Mucosa of stomach (tissue), 1 donor: ENCODE measurements around the gene BSN.
"Not testable (repeated sequence)": the region's sequence is repeated elsewhere in the genome, so short reads cannot be mapped to it uniquely, and the experiment has no call there.

Experiments
- H3K27me3 ChIP-seq: one replicate; pipeline ENCODE4 v1.7.0; 2013; ENCODE audit warnings: mild to moderate bottlenecking, low read length; ENCODE audit not compliant: control insufficient read depth, insufficient read depth
- H3K36me3 ChIP-seq: one replicate; pipeline ENCODE4 v1.7.0; 2013; ENCODE audit warnings: low read length; ENCODE audit not compliant: control insufficient read depth, insufficient read depth
- H3K4me1 ChIP-seq: one replicate; pipeline ENCODE4 v1.7.0; 2013; ENCODE audit warnings: mild to moderate bottlenecking, low read length; ENCODE audit not compliant: control insufficient read depth, insufficient read depth
- H3K4me3 ChIP-seq: one replicate; pipeline ENCODE4 v1.7.0; 2013; ENCODE audit warnings: low read length
- H3K9ac ChIP-seq: one replicate; pipeline ENCODE4 v1.7.0; 2013; ENCODE audit warnings: mild to moderate bottlenecking, low read length, moderate library complexity
- H3K9me3 ChIP-seq: one replicate; pipeline ENCODE4 v1.7.0; 2013; ENCODE audit warnings: mild to moderate bottlenecking, low read length, moderate library complexity; ENCODE audit not compliant: control insufficient read depth
- donor health status: Pancreatic carcinoma.

The BSN gene

DNA sequence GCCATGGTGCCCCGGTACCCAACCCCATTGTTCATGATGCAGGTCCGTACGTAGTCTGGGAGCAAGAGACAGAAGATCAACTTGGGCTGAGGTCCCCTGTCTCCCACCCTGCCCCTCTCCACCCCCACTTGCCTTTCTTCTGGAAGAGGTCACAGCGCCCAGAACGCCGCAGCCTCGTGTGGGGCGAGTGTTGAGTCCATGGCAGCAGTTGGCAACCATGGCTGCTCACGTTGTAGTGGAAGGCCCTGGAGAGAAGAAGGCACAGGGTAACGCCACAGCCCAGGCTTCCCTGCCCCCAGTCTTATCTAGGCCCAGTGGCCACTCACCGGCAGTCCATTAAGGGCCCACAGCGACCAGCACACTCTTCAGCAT is 133.1 kb downstream of the BSN start:
- H3K27me3 ChIP-seq, H3K9me3 ChIP-seq, H3K9ac ChIP-seq, H3K4me3 ChIP-seq, H3K36me3 ChIP-seq: not testable (repeated sequence)
- peaks cover 20% of the 10 kb centered on the region for H3K4me1 ChIP-seq

DNA sequence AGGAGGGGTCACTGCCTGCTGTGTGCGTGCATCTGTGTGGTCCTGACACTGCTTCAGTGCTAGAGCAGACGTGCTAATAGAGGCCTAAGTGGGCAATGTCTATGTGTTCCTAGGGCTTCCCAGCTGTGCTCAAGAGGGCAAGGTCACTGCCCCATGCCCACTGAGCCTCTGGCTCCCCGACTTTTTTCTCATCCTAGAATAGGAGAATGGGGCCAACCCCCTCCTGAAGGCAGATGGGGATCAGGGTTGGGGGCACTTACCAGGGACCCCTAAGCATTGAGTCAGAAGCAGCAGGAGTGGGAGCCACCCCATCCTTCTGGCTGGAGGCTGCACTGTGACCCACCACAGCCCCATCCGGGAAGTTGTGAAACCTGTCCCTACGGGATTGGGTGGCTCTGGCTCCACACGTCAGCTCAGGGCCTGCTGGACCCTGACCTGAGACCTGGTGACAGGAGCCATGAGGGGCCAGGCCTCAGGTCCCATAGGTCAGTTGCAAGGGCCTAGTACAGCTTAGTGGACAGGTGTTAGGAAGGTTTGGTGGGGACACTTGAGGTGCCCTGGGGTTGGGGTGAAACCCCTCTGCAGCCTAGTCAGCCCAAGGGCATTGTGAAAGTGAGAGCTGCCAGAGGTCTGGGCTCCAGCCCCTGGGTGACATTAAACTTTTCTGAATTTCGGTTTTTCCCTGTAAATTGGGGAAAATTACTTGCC is 134.2 kb downstream of the BSN start:
- Histone ChIP-seq H3K4me1 (peaks cover 20% of the 10 kb centered on the region), H3K4me3 (peak overlapping the region; percentile 93), H3K9ac (peak overlapping the region; percentile 92)
- H3K9me3 ChIP-seq, H3K27me3 ChIP-seq, H3K36me3 ChIP-seq: not testable (repeated sequence)

DNA sequence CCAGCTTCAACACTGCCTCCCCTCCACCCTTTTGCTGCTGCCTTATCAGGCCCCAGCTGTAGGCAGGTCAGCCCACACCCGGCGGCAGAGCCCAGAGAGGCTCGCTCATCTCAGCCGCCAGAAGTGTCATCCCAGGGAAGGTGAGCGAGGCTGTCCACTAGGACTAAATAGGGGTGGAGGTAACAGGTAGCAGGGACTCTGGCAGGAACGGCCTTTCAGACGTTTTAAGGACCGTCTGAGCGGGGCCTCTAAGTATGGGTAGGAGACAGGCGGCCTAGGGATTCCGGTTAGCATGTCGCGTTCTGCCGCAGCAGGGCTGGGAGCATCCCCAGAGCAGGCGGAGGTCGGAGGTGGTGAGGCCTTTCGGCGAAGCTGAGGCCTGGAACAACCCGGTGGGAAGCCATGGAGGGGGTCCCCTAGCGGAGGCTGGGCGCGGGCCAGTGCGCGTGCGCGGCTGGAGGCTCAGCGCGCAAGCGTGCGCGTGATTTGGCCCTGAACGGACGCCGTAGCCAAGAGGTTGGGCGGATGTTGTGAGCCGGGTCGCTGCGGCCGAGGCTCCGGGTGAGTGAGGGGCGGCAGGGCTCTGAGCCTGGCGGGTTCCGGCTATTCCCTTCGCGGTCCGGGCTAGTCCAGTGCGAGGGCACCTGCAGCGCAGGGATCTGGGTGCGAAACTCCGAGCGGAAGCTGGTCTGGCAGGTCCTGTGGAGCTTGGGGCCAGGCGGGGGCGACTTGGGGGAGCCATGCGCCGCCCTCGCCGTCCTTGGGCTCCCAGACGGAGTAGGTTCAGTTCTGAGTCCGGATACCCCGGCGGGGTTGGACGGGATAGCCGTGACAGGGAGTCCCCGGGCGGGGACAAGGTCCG is 135.0 kb downstream of the BSN start, which contains the start of the genes MST1 and RNF123:
Gene MST1 (minus strand): TSS at position 429 of the 862 bp plus-strand sequence. CDS start 783 bp downstream, outside the sequence.
Gene RNF123 (plus strand): TSS at position 512 of the 862 bp plus-strand sequence. CDS start 1,609 bp downstream, outside the sequence.
- Histone ChIP-seq H3K4me3 (peak within 1 kb of the TSS; percentile 93), H3K36me3 (no peaks in the 10 kb centered on the region), H3K27me3 (peaks cover 4% of the 10 kb centered on the region), H3K9me3 (no peaks in the 10 kb centered on the region), H3K4me1 (peaks cover 20% of the 10 kb centered on the region), H3K9ac (peak within 1 kb of the TSS; percentile 92)

DNA sequence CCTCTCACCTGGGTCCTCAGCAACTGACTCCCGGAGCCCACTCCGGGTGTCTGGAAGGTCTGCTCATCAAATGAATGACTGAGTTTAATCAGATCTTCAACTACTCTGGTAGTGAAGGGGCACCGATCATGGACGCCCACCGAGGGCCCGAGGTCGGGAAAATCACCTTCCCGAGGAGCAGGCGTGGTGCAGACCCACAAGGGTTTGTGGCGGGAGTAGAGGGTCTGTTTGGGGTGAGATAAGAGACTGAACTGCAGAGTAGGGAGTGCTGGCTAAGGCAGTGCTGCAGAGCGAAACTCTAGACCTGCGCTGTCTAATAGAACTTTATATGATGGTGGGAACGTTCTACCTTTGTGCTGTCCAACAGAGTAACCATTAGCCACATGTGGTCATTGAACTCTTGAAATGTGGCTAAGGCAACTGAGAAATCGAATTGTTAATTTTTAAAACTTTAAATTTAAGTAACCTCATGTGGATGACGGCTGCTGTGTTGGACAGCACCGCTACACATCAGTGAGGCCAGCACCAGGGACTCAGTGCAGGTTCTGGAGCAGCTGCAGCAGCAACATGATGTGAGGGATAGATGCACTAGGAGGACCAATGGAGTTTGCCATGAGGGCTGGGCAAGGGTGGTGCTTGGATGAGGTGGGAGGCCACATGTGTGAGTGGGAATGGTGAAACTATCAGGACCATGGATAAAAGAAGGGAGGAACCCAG is 135.8 kb downstream of the BSN start:
- H3K9me3 ChIP-seq: not testable (repeated sequence)
- H3K4me1 ChIP-seq: peaks cover 20% of the 10 kb centered on the region

DNA sequence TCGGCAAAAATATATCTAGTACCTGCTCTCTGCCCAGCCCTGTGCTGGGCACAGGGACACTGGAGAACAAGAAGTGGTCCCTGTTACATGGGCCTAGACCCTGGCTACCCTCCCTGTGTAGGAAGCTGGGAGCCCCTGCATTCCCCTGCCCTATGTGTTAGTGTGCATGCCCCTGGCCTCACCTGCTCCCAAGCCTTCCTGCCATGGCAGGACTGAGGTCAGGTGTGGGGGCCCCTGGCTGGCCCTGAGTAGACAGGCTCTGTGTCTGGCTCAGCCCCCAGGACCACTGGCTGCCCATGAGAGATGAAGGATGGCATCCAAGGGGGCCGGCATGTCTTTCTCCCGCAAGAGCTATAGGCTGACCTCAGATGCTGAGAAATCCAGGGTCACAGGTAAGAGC is 136.6 kb downstream of the BSN start:
- H3K4me3 ChIP-seq, H3K36me3 ChIP-seq, H3K9ac ChIP-seq, H3K9me3 ChIP-seq, H3K27me3 ChIP-seq: not testable (repeated sequence)
- H3K4me1 ChIP-seq: peaks cover 20% of the 10 kb centered on the region

More for the DNA sequence above, 135.8 kb downstream of the BSN start:
- not testable (repeated sequence) for H3K36me3 ChIP-seq, H3K27me3 ChIP-seq
- peak overlapping the region; percentile 92 for H3K9ac ChIP-seq
- peak overlapping the region; percentile 93 for H3K4me3 ChIP-seq

DNA sequence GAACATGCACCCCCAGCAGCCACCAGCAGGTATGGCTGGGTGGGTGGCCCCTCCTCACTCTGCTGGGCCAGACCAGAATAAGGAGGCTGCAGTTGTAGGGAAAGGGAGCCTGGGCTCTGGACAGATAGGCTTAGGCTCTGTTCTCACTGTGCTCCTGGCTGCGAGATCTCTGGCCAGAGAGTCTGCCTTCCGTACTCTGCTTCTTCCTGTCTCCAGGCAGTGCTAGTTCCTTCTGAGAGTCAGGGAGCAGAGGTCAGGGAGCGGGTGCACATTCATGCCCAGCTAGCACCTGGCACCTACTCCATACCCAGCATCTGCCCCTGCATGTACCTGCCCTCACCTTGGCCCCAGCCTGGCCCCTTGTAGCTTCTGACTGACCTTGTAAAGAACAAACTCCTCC is 137.2 kb downstream of the BSN start:
- not testable (repeated sequence) for H3K9me3 ChIP-seq, H3K4me3 ChIP-seq, H3K36me3 ChIP-seq, H3K9ac ChIP-seq, H3K27me3 ChIP-seq
- H3K4me1 ChIP-seq: peaks cover 20% of the 10 kb centered on the region

DNA sequence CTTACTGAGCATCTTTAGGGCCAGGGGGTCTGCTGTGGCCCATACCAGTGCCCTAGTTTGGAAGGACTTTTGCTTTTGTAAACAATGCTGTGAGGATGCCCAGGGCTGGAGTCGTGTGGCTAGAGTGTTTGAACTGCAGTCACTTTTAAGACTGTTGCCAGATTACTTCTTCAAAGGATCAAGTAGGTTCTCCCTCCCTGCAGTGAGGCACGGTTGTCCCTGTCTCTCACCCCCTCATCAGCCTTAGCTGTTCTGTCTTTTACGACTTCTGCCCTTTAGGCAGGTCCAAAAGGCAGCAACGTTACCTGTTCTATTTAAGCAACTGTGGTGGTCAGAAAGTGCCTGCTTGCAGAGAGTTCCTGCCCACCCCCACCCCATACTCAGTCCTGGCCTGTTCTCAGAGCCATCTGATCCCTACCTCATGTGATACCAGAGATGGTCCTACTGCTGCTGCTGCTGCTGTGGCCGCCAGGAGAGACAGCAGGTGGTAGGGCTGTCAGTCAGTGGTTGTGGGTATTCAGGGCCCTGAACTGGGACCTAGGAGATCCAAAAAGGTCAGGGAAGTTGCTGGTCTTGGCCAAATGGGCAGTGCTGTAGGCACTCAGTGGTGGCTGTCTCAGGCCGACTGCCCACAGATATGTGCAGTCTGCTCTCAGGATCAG is 140.3 kb downstream of the BSN start:
- H3K9me3 ChIP-seq, H3K9ac ChIP-seq, H3K4me3 ChIP-seq, H3K36me3 ChIP-seq, H3K27me3 ChIP-seq: not testable (repeated sequence)
- H3K4me1 ChIP-seq: peaks cover 12% of the 10 kb centered on the region

DNA sequence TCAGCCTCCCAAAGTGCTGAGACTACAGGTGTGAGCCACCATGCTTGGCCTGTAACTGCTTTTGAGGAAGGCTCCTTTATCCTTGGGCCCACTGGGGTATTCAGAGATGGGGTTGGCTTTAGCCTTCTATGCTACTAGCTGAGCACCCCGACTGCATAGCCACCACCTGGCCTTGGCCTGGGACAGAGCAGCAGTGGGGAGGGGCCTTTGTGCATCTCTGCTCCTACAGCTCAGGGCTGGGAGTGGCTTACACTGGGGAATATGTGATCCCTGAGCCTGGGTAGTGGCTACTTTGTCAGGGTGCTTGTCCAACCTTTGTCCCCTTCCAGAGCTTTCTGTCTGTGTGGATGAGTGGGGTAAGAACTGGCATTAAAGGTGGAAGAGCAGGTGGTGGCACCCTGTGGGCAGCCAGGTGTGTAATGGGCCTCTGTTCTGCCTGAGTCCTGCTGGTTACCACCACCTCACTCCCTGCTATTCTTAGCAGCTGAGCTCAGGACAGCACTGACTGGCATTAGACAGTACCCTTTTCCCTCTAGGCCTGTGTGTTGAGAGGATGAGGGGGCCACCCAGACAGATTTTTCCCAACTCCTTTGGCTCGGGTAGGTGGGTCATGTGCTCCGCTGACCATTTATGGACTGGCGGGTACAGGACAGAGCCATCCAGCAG is 141.2 kb downstream of the BSN start:
- not testable (repeated sequence) for H3K4me1 ChIP-seq, H3K36me3 ChIP-seq, H3K9ac ChIP-seq, H3K4me3 ChIP-seq, H3K9me3 ChIP-seq, H3K27me3 ChIP-seq

DNA sequence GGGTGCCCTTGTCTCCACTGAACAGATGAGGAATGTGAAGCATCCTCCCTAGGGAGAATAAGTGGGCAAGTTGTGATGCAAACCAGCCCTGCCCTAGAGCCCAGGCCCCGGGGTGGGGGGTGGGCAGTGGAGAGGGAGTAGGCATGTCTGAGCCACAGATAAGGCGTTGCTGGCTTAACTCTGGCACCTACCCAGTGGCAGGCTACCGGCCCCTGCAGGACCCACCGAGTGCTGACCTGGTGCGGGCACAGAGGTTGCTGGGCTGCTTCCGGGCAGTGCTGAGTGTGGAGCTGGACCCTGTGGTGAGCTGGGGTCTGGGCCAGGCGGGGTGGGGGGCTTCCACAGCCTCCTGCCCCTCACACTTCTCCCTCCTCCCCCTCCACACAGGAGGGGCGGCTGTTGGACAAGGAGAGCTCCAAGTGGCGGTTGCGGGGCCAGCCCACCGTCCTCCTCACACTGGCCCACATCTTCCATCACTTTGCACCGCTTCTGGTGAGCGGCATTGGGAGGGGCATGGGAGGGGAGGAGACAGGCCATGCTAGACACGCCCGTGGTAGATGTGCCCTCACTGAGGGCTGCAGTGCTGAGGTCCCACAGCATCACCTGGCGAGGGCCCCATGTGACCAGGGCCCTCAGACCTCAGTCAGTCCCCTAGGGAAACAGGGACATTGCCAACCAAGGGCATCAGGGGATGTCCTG is 145.2 kb downstream of the BSN start:
- Histone ChIP-seq H3K4me1 (no peaks in the 10 kb centered on the region), H3K36me3 (no peaks in the 10 kb centered on the region), H3K9me3 (no peaks in the 10 kb centered on the region), H3K4me3 (no peak overlapping the region), H3K27me3 (no peaks in the 10 kb centered on the region), H3K9ac (no peak overlapping the region)

DNA sequence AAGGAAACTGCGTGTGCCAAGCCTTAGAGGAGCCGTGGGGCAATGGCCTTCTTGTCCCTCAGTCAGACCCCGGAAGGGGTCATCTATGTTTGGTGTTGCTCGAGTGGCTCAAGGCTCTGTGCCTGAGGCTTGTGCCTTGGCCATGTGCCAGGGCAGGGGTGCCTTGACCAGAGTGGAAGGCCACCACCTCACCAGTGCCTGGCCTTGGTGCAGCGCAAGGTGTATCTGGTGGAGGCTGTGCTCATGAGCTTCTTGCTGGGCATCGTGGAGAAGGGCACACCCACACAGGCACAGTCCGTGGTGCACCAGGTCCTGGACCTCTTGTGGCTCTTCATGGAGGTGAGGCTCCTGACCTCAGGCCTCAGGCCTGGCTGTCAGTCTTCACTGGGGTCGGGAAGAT is 145.7 kb downstream of the BSN start:
- Histone ChIP-seq H3K9me3 (no peaks in the 10 kb centered on the region), H3K27me3 (no peaks in the 10 kb centered on the region), H3K4me1 (no peaks in the 10 kb centered on the region), H3K4me3 (no peak overlapping the region), H3K36me3 (no peaks in the 10 kb centered on the region), H3K9ac (no peak overlapping the region)
